NCI-H1092 (cell line): ENCODE data around the gene DUSP16.
A peak's percentile ranks its signal among the peaks of the same experiment; 100 is the strongest.
"Not testable (repeated sequence)": the region's sequence is repeated elsewhere in the genome, so short reads cannot be mapped to it uniquely, and the experiment has no call there.

ENCODE experiments used
- DNase-seq: peaks from one replicate; lab custom pipeline; 2025; lab: John Stamatoyannopoulos, UW

Gene DUSP16, protein sequence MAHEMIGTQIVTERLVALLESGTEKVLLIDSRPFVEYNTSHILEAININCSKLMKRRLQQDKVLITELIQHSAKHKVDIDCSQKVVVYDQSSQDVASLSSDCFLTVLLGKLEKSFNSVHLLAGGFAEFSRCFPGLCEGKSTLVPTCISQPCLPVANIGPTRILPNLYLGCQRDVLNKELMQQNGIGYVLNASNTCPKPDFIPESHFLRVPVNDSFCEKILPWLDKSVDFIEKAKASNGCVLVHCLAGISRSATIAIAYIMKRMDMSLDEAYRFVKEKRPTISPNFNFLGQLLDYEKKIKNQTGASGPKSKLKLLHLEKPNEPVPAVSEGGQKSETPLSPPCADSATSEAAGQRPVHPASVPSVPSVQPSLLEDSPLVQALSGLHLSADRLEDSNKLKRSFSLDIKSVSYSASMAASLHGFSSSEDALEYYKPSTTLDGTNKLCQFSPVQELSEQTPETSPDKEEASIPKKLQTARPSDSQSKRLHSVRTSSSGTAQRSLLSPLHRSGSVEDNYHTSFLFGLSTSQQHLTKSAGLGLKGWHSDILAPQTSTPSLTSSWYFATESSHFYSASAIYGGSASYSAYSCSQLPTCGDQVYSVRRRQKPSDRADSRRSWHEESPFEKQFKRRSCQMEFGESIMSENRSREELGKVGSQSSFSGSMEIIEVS

DNA sequence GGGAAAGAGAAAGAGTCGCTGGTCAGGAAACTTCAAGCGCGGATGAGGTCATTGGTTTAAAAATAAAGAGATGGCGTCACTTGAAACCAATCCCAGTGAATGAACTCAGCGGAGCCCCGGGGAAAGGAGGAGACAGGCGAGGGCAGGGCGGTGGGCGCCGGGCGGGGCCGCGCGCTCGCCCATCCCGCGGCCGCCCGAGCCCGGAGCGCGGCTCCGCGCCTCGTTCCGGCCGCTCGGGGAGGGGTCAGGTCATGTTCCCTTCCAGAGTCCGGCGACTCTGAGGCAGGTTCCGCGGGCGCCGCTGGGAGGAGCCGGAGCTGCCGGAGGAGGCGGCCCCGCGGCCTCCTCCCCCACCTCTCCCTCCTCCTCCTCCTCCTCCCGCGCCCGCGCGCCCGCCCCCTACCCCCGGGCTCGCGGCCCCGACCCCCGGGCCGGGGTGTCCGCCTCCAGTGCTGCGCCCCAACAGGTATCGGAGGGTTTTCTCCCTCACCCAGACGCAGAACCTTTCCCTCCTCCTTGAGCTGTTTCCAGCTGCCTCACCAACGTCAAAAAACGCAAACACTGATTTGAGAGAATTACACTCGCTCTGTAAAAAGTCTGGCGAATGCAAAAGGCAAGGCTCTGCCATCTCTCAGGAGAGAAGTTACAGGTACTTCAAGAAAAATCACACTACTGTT is at the start of gene DUSP16:
Gene DUSP16 (minus strand): TSS at position 279 of the 677 bp plus-strand sequence. CDS start 41,765 bp downstream, outside the sequence.
- peak; percentile 87 for DNase-seq

- no peak for DNase-seq
These were observed 49.7 kb upstream of the DUSP16 start for GRCh38 chr12:12612358-12612757.

DNA sequence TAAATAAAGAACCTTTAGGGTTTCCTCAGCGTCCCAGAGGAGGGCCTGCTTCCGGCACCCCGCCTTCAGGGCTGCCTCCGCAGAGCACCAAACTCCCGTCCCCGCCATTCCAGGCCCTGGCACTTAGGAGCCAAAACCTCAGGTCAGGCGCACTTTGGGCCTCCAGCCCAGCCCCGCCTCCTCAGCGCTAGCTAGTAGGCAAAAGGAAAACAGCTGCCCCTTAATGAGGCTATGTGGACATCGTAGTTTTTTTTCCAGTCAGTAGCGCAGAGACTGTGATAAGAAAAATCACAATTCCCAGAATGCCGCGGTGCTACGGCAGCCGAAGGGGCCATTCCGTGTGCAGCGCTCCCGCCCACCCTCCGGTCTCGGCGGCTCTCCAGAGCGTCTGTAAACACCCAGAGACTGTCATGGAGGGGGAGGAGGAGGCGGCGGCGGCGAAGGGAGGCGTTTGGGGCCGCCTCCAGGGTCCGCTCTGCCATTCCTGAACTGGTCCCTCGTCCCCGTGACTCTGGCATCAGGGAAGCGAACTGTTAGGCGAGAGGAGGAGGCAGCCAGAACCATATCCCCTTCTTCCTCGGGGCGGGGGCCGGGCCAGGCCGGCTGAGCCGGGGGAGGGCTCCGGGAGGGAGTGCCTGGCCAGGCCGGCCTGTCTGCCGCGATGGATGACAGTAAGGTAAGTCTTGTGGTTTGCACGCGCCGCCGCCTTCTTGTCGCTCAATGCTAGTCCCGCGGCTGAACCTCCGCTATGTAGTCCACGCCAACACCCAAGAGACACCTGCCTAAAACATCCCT is 49.0 kb upstream of the DUSP16 start, which contains the start of gene CREBL2:
Gene CREBL2 (plus strand): TSS at position 365 of the 795 bp plus-strand sequence. CDS start 297 bp downstream, at position 662.
- DNase-seq: peak; percentile 97

DNA sequence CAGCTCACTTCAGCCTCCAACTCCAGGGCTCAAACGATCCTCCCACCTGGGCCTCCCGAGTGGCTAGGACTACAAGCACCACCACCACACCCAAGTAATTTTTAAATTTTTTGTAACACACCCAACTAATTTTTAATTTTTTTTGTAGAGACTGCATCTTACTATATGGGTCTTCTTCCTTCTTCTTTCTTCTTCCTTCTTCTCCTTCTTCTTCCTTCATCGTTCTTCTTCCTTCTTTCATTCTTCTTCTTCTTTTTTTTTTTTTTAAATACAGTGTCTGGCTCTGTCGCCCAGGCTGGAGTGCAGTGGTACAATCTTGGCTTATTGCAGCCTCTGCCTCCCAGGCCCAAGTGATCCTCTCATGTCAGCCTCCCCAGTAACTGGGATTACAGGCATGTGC is 48.0 kb upstream of the DUSP16 start:
- no peak for DNase-seq

GRCh38 chr12:12609692-12610091 is 47.0 kb upstream of the DUSP16 start:
- no peak for DNase-seq

DNA sequence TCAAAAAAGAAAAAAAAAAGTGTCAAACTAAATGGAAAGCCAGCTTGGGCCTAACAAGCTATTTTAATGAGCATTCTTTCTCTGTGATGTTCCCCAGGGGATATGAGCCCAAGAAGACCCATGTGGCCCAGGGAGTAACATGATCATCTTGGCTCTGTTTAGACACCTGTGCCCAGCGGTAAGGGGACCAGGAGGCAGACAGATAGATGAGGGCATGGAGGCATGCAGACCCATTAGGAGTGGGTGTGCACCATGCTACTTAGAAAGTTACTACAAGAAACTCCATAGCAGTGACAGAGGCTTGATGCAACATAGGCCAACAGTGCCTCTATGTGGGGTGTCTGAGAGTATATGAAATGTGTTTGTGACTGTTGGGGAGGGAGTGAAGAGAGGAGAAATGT is 45.9 kb upstream of the DUSP16 start:
- DNase-seq: no peak

GRCh38 chr12:12606781-12607589 is 44.3 kb upstream of the DUSP16 start:
- DNase-seq: no peak

DNA sequence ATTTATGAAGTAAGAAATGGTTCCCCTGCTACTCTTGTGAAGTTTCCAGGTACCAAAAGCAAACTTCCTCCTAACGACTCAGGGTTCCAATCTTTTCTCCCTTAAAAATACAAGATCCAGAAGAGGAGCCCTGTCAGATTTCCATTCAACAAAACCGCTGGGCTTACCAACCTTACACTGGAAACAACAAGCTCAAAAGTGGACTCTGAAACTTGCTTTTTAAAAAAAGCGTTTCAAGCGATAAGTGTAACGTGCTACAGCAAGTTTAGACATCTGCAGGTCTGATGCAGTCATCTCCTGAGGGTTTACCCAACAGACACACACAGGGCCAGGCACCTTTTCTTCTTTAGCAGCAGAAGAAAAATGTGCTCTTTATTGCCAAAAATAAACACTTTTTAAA is 42.1 kb upstream of the DUSP16 start:
- no peak for DNase-seq

- DNase-seq: no peak
These were observed 38.0 kb upstream of the DUSP16 start for GRCh38 chr12:12600659-12601058.

DNA sequence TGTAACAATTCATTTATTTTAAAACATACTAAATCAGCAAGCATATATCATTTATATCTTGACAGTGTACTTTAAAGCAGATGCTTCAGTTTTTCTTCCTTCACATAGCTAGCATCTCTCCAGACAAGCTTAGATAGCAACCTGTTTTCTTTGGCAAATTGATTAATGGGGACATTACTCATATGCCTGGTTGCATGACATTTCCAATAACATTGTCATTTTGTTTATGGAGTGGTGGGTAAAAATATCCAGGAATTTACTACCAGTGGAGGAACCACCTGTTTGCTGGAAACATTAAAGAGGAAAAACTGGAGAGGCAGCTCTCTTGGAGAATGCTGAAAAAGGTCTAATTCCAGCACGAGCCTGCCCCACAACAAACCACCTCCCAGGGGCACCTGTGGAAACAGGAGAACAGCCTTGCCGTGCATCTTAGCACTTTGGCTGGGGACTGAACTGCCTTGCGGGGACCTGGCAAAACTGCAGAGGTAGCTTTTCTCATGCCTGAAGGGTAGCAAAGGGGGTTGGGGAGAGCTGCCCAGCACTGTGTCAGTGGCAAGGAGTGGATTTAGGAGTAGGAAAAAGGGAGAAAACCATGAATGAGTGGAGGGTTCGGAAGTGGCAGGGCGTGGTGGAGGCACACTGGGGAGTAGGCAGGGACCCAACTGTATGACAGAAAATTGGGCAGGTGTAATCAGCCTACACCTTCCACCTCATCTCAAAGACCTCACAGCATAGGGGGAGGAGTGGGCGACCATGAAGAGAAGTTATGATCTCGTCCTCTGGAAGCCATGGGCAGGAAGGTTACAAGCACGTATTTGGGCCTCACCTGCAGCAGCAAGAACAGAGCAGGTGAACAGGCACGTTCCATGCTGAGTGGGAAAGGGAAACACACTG is 37.3 kb upstream of the DUSP16 start:
- no peak for DNase-seq

GRCh38 chr12:12598864-12599263 is 36.2 kb upstream of the DUSP16 start:
- DNase-seq: no peak

DNA sequence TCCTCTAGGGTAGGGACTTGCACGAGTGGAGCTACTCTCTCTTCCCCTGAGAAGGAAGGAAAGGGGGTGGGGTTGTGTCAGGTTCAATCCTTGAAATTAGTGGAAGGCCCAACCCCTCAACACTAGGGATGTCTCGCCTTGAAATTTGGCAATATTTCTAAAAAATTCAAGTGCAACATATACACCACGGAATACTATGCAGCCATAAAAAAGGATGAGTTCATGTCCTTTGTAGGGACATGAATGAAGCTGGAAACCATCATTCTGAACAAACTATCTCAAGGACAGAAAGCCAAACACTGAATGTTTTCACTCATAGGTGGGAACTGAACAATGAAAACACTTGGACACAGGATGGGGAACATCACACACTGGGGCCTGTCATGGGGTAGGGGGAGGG is 33.9 kb upstream of the DUSP16 start:
- DNase-seq: not testable (repeated sequence)

DNA sequence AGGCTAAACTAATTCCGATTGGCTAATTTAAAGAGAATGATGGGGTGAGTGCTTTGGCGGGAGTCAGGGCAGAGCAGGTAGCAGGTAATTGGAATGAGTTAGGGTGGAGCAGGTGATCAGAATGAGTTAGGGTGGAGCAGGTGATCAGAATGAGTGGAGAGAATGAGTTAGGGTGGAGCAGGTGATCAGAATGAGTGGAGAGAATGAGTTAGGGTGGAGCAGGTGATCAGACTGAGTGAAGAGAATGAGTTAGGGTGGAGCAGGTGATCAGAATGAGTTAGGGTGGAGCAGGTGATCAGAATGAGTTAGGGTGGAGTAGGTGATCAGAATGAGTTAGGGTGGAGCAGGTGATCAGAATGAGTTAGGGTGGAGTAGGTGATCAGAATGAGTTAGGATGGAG is 33.3 kb upstream of the DUSP16 start:
- not testable (repeated sequence) for DNase-seq

DNA sequence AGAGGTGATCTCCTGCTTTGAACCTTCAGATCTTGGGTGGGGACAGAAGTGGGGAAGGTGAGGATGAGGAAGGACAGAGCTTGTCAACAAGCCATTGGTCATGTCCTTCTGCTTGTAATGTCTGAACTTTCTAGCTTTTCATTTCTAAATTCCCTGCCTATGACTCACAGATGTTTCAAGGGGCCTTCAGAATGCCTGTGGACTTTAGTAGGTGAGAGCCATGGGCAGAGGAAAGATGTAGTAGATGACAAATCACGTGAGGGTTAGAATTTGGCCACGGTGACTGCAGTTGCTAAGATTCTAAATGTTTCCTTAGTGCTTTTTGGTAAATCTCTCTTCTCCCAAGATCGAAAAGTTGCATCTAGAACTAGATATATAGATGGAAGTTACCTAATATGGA is 30.3 kb upstream of the DUSP16 start:
- DNase-seq: no peak

- no peak for DNase-seq
These were observed 28.3 kb upstream of the DUSP16 start for GRCh38 chr12:12590961-12591360.

DNA sequence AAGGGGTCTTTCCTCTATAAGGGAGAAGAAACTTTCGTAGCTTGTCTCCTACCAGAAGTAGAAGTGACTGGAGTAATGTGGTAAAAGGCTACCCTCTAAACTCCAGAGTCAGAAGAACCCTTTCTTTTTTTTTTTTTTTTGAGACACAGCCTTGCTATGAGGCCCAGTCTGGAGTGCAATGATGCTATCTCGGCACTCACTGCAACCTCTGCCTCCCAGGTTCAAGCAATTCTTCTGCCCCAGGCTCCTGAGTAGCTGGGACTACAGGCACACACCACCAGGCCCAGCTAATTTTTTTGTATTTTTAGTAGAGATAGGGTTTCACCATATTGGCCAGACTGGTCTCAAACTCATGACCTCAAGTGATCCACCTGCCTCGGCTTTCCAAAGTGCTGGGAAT is 25.8 kb upstream of the DUSP16 start:
- DNase-seq: not testable (repeated sequence)

- no peak for DNase-seq
These were observed 25.2 kb upstream of the DUSP16 start for GRCh38 chr12:12587878-12588277.

DNA sequence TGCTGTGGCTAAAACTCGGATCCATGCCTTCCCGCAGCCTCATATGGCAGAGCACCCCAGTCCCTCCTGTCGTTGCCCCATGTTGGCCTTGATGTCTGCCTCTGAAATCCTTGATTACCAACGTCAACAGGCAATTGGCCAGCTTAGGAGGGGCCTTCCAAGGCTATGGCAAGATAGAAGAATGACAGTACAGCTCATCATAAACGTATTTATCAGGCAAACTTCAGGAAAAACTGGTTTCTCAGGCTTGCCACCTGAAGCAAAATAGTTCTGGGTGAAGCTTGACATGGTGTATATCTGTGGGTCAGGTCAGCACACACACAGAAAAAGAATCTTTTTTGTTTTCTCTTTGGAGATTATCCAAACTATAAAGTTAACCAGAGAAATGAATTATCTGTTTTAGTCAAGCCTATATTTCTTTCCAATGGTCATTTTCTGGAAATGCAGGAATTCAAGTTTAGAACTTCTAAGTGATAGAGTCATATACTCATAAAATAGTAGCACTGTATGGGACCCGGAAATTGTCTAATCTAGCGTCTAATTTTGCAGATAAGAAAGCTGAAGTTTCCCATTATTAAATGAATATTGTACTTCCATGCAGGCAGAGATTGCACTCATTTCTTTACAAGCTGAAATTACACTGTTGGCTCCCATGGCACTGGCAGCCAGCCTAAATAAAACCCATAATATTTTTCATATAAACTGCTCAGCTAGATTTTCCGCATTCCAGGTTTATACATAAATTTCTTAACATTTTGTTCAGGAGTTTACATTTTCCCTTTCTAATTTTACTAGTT is 24.4 kb upstream of the DUSP16 start:
- DNase-seq: no peak
